HepG2 (cell line): ENCODE data around the gene ACAD8.

ENCODE experiments used
- CC2D1A ChIP-seq: sonication (generic); formaldehyde crosslinking; IDR thresholded peaks from 2 replicates; pipeline ENCODE4 v1.8.1; 2023; ENCODE audit warnings: mild to moderate bottlenecking, missing genetic modification reagents
- CENPT ChIP-seq: sonication (generic); formaldehyde crosslinking; IDR thresholded peaks from 2 replicates; pipeline ENCODE4 v1.8.0; 2022; ENCODE audit warnings: low read depth, mild to moderate bottlenecking, moderate library complexity, missing genetic modification reagents
- GATAD1 ChIP-seq: IDR thresholded peaks from 2 replicates; pipeline ENCODE4 v1.6.1; 2016; ENCODE audit warnings: missing genetic modification reagents, missing compliant biosample characterization
- RXRA ChIP-seq: sonication (generic); formaldehyde crosslinking; IDR thresholded peaks from 2 replicates; pipeline ENCODE4 v1.5.1; 2020; ENCODE audit warnings: missing genetic modification reagents
- ZNF350 ChIP-seq: sonication (generic); formaldehyde crosslinking; IDR thresholded peaks from 2 replicates; pipeline ENCODE4 v1.4.0; 2020; ENCODE audit warnings: mild to moderate bottlenecking, low read depth, missing genetic modification reagents, borderline replicate concordance
- ZNF841 ChIP-seq: sonication (generic); formaldehyde crosslinking; IDR thresholded peaks from 2 replicates; pipeline ENCODE4 v1.8.1; 2023; ENCODE audit warnings: missing genetic modification reagents, borderline replicate concordance
- TF ChIP-seq, protein P1 (sequence below), 2 experiments: IDR thresholded peaks; 2 replicates each; pipeline ENCODE4 v1.6.1; 2011 to 2012; ENCODE audit warnings: low read length in 2 of 2, borderline replicate concordance in 1 of 2, low read depth in 1 of 2, mild to moderate bottlenecking in 1 of 2, moderate library complexity in 1 of 2

DNA sequence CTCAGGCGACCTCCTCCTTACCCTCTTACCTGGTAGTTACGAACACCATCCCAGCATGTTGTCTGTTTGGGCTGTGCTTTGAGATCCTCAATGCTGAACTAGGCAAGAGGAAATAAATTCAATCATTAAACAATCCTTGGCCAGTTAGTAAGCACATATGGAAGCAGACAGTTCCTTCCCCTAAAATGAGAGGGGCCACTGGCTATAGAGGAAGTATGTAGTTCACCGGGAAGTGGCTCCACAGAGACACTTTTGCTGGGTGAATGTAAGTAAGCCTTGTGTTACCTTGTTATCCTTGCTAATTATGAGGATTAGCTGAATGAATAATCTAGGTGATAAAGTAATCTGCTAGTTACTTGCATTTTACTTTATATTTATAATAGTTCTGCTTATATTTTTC is 3.1 kb upstream of the ACAD8 start:
- TF ChIP-seq ZNF350, result no peak
- no peak for TF ChIP-seq GATAD1 (CRISPR knock-in tag)
- no peak for TF ChIP-seq ZNF841 (CRISPR knock-in tag)
- no peak for TF ChIP-seq CC2D1A (CRISPR knock-in tag)
- no peak for TF ChIP-seq CENPT
- TF ChIP-seq RXRA (CRISPR knock-in tag), result no peak
- TF ChIP-seq, protein P1, sequence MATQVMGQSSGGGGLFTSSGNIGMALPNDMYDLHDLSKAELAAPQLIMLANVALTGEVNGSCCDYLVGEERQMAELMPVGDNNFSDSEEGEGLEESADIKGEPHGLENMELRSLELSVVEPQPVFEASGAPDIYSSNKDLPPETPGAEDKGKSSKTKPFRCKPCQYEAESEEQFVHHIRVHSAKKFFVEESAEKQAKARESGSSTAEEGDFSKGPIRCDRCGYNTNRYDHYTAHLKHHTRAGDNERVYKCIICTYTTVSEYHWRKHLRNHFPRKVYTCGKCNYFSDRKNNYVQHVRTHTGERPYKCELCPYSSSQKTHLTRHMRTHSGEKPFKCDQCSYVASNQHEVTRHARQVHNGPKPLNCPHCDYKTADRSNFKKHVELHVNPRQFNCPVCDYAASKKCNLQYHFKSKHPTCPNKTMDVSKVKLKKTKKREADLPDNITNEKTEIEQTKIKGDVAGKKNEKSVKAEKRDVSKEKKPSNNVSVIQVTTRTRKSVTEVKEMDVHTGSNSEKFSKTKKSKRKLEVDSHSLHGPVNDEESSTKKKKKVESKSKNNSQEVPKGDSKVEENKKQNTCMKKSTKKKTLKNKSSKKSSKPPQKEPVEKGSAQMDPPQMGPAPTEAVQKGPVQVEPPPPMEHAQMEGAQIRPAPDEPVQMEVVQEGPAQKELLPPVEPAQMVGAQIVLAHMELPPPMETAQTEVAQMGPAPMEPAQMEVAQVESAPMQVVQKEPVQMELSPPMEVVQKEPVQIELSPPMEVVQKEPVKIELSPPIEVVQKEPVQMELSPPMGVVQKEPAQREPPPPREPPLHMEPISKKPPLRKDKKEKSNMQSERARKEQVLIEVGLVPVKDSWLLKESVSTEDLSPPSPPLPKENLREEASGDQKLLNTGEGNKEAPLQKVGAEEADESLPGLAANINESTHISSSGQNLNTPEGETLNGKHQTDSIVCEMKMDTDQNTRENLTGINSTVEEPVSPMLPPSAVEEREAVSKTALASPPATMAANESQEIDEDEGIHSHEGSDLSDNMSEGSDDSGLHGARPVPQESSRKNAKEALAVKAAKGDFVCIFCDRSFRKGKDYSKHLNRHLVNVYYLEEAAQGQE (IDR thresholded peaks at IDR 0.05; ENCODE audit: borderline replicate concordance in 1 of 2, low read depth in 1 of 2, low read length in 2 of 2), result no peak
